ENCODE data around the gene CDK5R1.

Gene CDK5R1

DNA sequence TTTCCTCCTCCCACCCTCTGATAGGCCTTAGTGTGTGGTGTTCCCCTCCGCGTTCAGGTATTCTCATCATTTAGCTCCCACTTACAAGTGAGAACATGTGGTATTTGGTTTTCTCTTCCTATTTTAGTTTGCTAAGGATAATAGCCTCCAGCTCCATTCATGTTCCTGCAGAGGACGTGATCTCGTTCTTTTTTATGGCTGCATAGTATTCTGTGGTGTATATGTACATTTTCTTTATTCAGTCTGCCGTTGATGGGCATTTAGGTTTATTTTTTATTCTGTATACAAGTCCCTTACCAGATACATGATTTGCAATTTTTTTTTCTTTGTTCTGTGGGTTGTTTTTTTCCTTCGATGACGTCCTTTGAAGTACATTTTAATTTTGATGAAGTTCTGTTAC is 18.8 kb upstream of the CDK5R1 start:
- no peak overlapping the region for H3K4me3 ChIP-seq (replicated peaks; ENCODE audit: low read depth, low read length)
- no peak for DNase-seq (ENCODE audit: extremely low read depth, low read depth)
- TF ChIP-seq, protein P1, sequence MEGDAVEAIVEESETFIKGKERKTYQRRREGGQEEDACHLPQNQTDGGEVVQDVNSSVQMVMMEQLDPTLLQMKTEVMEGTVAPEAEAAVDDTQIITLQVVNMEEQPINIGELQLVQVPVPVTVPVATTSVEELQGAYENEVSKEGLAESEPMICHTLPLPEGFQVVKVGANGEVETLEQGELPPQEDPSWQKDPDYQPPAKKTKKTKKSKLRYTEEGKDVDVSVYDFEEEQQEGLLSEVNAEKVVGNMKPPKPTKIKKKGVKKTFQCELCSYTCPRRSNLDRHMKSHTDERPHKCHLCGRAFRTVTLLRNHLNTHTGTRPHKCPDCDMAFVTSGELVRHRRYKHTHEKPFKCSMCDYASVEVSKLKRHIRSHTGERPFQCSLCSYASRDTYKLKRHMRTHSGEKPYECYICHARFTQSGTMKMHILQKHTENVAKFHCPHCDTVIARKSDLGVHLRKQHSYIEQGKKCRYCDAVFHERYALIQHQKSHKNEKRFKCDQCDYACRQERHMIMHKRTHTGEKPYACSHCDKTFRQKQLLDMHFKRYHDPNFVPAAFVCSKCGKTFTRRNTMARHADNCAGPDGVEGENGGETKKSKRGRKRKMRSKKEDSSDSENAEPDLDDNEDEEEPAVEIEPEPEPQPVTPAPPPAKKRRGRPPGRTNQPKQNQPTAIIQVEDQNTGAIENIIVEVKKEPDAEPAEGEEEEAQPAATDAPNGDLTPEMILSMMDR (IDR thresholded peaks at IDR 0.05; ENCODE audit: low read depth, low read length, missing control alignments) = no peak

DNA sequence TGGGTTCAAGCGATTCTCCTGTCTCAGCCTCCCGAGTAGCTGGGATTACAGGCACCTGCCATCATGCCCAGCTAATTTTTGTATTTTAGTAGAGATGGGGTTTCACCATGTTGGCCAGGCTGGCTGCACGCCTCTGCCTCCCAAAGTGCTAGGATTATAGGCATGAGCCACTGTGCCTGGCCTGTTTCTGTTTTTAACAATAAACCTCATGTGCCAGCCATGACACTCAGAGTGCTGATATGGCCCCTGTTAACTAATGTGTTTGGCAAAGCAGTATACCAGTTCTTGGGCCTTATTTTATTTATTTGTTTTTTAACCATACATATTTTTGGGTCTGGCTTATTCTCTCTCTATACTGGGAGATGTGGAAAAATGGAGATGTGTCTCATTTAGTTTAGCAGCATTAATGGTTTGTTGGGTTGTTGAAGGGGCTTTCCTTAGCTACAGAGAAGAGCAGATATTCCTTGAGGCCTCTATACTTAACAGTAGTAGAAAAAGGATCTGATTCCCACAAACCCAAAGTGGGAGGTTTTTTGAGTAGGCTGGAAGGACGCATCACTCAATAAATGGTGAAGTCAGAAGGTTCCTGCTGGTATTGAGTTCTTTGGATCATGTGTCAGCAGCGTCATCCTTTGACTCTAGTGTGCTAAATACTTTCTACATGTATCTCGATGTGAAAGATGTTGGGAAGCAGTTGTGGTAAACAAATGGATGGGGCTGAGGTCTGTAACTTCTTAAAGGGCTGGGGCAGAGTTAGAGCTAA is 16.2 kb upstream of the CDK5R1 start:
- DNase-seq (ENCODE audit: extremely low read depth, low read depth) = no peak
- TF ChIP-seq, protein P1 (IDR thresholded peaks at IDR 0.05; ENCODE audit: low read depth, low read length, missing control alignments) = no peak
- H3K4me3 ChIP-seq (replicated peaks; ENCODE audit: low read depth, low read length) = no peak overlapping the region

DNA sequence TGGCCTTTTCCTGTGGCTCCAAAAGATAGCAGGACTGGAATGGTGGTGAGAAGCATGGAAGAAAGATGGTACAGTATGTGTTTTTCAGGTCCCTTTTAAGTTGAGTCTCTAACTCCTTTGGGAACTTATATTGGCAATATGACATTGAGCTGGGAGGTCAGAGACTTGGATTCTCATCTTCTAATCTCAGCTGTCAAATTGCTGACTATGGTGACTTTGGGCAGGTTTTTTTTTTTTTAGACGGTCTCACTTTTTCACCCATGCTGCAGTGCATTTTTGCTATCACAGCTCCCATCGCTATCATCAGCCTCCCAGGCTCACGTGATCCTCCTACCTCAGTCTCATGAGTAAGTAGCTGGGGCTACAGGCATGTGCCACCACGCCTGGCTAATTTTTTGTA is 15.1 kb upstream of the CDK5R1 start:
- no peak for DNase-seq (ENCODE audit: extremely low read depth, low read depth)

DNA sequence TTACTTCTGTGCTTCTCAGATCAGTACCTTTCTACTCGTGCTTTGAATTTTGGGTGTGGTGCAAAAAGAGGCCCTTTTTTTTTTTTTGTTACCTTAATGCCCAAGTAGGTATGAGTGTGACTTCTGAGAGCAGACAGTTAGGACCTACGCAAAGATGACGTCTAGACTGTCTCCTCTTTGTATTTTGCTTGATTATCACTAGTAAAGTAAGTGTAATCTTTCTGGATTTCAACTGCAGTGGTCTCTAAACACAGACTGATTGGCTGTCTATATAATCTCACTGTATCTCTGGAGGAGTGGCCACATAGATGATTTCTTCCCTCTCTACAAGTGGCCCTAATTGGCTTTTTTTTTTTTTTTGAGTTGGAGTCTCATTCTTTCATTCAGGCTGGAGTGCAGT is 11.5 kb upstream of the CDK5R1 start:
- DNase-seq (ENCODE audit: extremely low read depth, low read depth) = no peak
- H3K4me3 ChIP-seq (replicated peaks; ENCODE audit: low read depth, low read length) = no peak overlapping the region
- TF ChIP-seq, protein P1 (IDR thresholded peaks at IDR 0.05; ENCODE audit: low read depth, low read length, missing control alignments) = no peak

More for the DNA sequence above, 15.1 kb upstream of the CDK5R1 start:
- TF ChIP-seq, protein P1 (IDR thresholded peaks at IDR 0.05; ENCODE audit: low read depth, low read length, missing control alignments) = no peak
- H3K4me3 ChIP-seq (replicated peaks; ENCODE audit: low read depth, low read length) = no peak overlapping the region

DNA sequence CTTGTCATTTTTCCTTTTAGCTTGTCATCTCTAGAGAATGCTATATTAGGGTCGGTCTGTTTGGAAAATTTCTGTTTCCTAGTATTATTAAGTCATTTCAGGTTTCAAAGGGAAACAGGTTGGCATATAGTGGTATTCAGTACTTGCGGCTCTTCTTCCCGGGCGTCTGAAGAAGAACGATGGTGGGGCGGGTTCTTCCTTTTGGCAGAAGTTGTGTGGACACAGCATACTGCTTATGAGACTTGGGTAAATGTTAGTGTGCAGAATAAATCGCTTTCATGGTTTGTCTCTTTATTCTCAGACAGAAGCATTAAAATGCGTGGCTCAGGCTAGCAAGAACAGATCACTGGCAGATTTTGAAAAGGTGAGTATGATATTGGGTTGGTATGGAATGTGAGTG is 9.6 kb upstream of the CDK5R1 start:
- H3K4me3 ChIP-seq (replicated peaks; ENCODE audit: low read depth, low read length) = no peak overlapping the region
- TF ChIP-seq, protein P1 (IDR thresholded peaks at IDR 0.05; ENCODE audit: low read depth, low read length, missing control alignments) = no peak
- DNase-seq (ENCODE audit: extremely low read depth, low read depth) = no peak

DNA sequence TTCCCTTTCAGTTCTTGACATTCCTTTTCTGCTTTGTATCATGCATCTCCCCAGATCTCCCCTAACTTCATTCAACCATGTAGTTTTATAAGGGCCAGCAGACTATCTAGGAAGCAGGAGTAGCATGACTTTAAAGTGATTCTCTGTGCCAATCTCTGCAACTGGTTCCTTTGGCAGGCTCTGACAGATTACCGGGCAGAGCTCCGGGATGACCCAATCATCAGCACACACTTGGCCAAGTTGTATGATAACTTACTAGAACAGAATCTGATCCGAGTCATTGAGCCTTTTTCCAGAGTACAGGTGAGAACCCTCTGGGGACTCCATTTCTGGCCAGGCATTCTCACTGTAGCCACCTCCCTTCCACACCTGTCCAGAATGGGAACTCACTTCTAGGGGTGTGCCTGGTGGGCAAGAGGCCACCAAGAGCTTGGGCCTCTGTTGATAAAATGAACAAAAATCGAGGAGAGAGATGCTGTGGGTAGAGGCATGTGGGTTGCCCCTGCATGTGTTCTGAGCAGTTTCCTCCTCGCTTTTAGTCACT is 7.6 kb upstream of the CDK5R1 start:
- H3K4me3 ChIP-seq (replicated peaks; ENCODE audit: low read depth, low read length) = no peak overlapping the region
- no peak for DNase-seq (ENCODE audit: extremely low read depth, low read depth)
- TF ChIP-seq, protein P1 (IDR thresholded peaks at IDR 0.05; ENCODE audit: low read depth, low read length, missing control alignments) = no peak
